ENCODE data around the gene B3GNT3. TPM values are rescaled to one million over a fixed set of nuclear protein-coding genes. Genes with fewer than 3 reads are reported as not detected.

The B3GNT3 gene
- total RNA-seq, 2 donors from 2014 or later: 0.70 to 1.2 TPM

DNA sequence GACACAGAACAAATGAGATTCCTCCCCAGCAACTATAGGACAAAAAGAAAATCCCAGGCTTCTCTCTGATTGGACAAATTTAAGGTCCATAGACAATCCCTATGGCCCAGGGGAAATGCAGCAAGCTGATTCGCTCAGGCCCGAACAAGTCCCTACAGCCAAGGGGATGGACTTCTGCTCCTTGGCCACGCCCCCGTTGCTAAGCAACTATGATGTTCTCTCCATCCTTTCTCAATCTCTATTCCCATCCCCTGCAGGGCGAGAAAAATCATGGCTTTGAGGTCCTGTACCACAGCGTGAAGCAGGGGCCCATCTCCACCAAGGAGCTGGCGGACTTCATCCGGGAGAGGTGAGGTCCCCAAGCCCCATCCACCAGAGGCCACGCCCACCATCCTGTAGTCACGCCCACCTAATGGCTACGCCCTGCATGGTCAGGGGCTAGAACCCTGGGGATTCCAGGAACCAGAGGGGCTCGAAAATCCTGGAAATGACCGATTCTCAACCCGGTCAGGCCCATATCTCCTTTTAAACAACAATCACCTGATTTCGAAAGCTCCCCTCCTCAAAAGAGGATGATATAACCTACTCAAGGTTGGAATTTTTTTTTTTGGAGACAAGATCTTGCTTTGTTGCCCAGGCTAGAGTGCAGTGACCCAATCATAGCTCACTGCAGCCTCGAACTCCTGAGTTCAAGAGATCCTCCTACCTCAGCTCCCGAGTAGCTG is 32.3 kb upstream of the B3GNT3 start:
- Histone ChIP-seq H3K36me3 (ENCODE audit: control insufficient read depth, insufficient read depth, low read length) (no peaks in the 10 kb centered on the region), H3K4me1 (ENCODE audit: control insufficient read depth, insufficient read depth, low read length) (no peaks in the 10 kb centered on the region), H3K27ac (ENCODE audit: low read depth, low read length) (no peak overlapping the region), H3K9me3 (ENCODE audit: control insufficient read depth, low read length) (no peaks in the 10 kb centered on the region), H3K4me3 (ENCODE audit: low read length) (no peak overlapping the region), H3K27me3 (ENCODE audit: control insufficient read depth, insufficient read depth, low read length, poor library complexity, severe bottlenecking) (no peaks in the 10 kb centered on the region), H3K9ac (ENCODE audit: extremely low read depth, low read length, poor library complexity, severe bottlenecking) (no peak overlapping the region)
- no peaks in the 10 kb centered on the region for H3K27me3 Mint-ChIP-seq (ENCODE audit: insufficient read depth)
- no peaks in the 10 kb centered on the region for H3K9me3 Mint-ChIP-seq
- H3K4me1 Mint-ChIP-seq: peaks cover 2% of the 10 kb centered on the region
- H3K36me3 Mint-ChIP-seq (ENCODE audit: low read depth): no peaks in the 10 kb centered on the region
- no peak overlapping the region for H3K4me3 Mint-ChIP-seq
- DNase-seq: peak; percentile 92
- 82 to 83% methylated on average over 13 to 17 of the region's 17 CpGs for WGBS, 2 experiments (ENCODE audit: insufficient coverage in 1 of 2, insufficient read length in 1 of 2)
- TF ChIP-seq CTCF (conservative IDR thresholded peaks at IDR 0.05): no peak
- H3K27ac Mint-ChIP-seq: no peak overlapping the region

- Histone ChIP-seq H3K4me3 (ENCODE audit: low read length) (no peak overlapping the region), H3K9ac (ENCODE audit: extremely low read depth, low read length, poor library complexity, severe bottlenecking) (no peak overlapping the region), H3K27ac (ENCODE audit: low read depth, low read length) (no peak overlapping the region), H3K36me3 (ENCODE audit: control insufficient read depth, insufficient read depth, low read length) (no peaks in the 10 kb centered on the region), H3K27me3 (ENCODE audit: control insufficient read depth, insufficient read depth, low read length, poor library complexity, severe bottlenecking) (no peaks in the 10 kb centered on the region), H3K9me3 (ENCODE audit: control insufficient read depth, low read length) (no peaks in the 10 kb centered on the region), H3K4me1 (ENCODE audit: control insufficient read depth, insufficient read depth, low read length) (no peaks in the 10 kb centered on the region)
- no peaks in the 10 kb centered on the region for H3K27me3 Mint-ChIP-seq (ENCODE audit: insufficient read depth)
- no peak for TF ChIP-seq CTCF (conservative IDR thresholded peaks at IDR 0.05)
- no peaks in the 10 kb centered on the region for H3K9me3 Mint-ChIP-seq
- no peaks in the 10 kb centered on the region for H3K36me3 Mint-ChIP-seq (ENCODE audit: low read depth)
- 96% methylated on average over 5 of the region's 7 CpGs; no CpG with 5 or more reads in 1 of the 2 experiments for WGBS, 2 experiments (ENCODE audit: insufficient coverage in 1 of 2, insufficient read length in 1 of 2)
- H3K27ac Mint-ChIP-seq: no peak overlapping the region
- H3K4me1 Mint-ChIP-seq: peaks cover 2% of the 10 kb centered on the region
- DNase-seq: no peak
- no peak overlapping the region for H3K4me3 Mint-ChIP-seq
Observed at GRCh38 chr19:17764348-17764747, 30.6 kb upstream of the B3GNT3 start.

DNA sequence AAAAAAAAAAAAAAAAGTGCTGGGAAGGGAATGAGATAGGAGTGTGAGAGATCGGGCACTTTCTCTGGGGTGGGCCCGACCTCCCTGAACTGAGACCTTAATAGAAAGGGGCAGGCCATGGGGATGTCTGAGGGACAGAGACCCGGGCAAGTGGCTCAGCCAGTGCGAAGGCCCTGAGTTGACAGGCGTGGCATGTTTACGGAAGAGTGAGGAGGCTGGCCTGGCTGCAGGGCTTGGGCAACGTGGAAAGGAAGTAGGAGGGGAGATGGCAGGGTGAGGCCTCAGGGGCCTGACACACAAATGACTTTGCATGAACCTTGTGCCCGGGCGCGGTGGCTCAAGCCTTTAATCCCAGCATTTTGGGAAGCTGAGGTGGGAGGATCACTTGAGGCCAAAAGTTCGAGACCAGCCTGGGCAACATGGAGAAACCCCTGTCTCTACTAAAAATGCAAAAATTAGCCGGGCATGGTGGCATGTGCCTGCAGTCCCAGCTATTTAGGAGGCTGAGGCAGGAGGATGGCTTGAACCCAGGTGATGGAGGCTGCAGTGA is 29.8 kb upstream of the B3GNT3 start:
- H3K4me1 ChIP-seq (ENCODE audit: control insufficient read depth, insufficient read depth, low read length): no peaks in the 10 kb centered on the region
- no peaks in the 10 kb centered on the region for H3K36me3 Mint-ChIP-seq (ENCODE audit: low read depth)
- no peak overlapping the region for H3K27ac ChIP-seq (ENCODE audit: low read depth, low read length)
- H3K9ac ChIP-seq (ENCODE audit: extremely low read depth, low read length, poor library complexity, severe bottlenecking): no peak overlapping the region
- H3K27me3 Mint-ChIP-seq (ENCODE audit: insufficient read depth): no peaks in the 10 kb centered on the region
- H3K27me3 ChIP-seq (ENCODE audit: control insufficient read depth, insufficient read depth, low read length, poor library complexity, severe bottlenecking): no peaks in the 10 kb centered on the region
- 90 to 92% methylated on average over 9 to 12 of the region's 12 CpGs for WGBS, 2 experiments (ENCODE audit: insufficient coverage in 1 of 2, insufficient read length in 1 of 2)
- peak; percentile 16 for DNase-seq
- H3K4me1 Mint-ChIP-seq: peaks cover 2% of the 10 kb centered on the region
- no peak overlapping the region for H3K4me3 ChIP-seq (ENCODE audit: low read length)
- no peak overlapping the region for H3K27ac Mint-ChIP-seq
- H3K9me3 ChIP-seq (ENCODE audit: control insufficient read depth, low read length): no peaks in the 10 kb centered on the region
- TF ChIP-seq CTCF (conservative IDR thresholded peaks at IDR 0.05): no peak
- no peaks in the 10 kb centered on the region for H3K9me3 Mint-ChIP-seq
- H3K4me3 Mint-ChIP-seq: no peak overlapping the region
- no peaks in the 10 kb centered on the region for H3K36me3 ChIP-seq (ENCODE audit: control insufficient read depth, insufficient read depth, low read length)

Data from endodermal cell (in vitro differentiated cells).